HG03442 (cell line): ENCODE data around the gene B4GALT1.

Source experiments
- ATAC-seq: cut with Tn5 transposase; IDR thresholded peaks from one replicate; pipeline ENCODE4 v1.9.1; 2021; ENCODE audit warnings: mild to moderate bottlenecking, moderate library complexity; ENCODE audit not compliant: unreplicated experiment

The B4GALT1 gene

DNA sequence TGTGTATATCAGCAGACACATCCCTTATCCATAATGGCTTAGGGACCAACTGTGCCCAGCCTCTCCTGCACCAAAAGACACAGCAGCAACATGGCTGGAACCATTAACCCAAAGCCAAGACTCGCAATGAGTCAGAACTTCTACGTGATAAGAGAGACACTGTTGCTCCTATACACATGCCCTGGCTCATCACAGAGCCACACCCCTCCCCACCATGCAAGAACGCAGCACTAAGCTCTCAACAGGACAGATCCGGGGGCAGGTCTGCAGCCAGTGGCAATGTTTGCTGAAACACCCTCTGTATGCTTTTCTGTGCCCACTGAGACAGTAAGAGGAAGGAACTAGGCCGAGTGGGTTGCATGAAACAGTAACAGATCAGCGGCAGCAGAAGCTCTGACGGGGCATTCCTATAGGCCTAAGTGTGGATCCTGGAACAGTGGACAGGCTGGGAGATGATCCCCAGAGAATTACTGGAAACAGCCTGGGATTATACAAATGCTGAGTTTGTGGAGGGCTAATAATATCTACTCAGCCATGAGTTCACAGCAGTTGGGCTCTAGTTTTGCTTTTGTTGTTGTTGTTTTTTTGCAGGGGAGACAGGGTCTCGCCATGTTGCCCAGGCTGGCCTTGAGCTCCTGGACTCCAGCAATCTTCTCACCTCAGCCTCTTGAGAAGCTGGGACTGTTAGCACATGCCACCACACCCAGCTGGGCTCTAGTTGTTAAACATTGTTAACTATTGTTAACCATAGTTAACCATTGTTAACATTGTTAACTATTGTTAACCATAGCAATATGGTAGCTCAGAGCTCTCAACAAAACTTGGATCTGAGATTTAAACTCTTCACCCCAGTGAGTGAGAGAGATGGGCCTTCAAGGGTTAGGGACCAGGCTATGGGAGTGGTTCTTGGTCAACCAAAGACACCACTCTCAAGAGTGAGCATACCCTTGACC is 41.0 kb downstream of the B4GALT1 start:
- ATAC-seq = peak; percentile 44

DNA sequence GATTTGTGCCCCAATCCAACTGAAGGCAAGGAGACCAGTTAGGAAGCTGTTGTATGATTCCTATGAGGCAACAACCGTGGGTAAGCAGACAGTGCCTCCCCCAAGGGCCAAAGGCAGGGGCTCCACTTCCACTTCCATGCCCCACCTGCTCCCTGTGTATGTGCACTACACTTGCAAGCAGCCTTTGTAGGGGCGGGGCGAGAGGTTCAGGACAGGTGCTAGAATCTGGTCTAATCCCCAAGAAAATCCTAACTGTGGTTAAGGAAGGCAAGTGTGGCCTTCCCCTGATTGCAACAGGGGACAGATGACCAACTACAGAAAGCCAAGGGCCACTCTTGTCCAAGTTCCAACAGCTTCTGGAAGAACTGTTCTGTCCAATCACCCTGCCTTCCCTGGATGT is 41.7 kb downstream of the B4GALT1 start:
- no peak for ATAC-seq

DNA sequence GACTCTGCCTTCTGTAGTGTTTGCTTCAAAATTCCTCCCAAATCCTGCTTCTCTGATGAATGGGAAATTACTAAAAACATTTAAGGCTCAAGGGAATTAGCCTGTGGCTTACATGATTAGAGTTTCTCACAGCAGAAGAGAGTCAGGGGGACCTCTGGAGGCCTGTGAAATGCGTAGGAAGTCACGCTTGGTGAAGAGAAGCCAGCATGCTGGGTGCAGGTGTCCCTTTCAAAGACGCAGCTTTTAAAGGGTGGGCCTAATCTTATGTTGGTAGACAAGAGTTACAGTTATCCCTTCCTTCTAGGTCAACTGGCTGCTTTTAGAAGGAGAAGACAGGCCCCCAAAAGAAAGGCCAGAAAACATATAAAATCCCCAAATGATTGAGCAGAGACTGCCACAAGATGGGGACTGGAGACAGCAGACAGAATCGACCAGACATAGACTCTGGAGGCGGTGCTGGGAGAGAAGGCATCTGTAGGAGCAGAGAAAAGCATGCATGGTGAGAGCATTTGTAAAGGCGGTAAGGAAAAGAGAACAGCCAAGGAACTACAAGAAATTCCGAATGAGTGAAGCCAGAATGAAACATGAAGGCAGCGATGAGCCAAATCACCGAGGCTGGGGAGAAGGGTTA is 42.3 kb downstream of the B4GALT1 start:
- ATAC-seq = peak; percentile 55

DNA sequence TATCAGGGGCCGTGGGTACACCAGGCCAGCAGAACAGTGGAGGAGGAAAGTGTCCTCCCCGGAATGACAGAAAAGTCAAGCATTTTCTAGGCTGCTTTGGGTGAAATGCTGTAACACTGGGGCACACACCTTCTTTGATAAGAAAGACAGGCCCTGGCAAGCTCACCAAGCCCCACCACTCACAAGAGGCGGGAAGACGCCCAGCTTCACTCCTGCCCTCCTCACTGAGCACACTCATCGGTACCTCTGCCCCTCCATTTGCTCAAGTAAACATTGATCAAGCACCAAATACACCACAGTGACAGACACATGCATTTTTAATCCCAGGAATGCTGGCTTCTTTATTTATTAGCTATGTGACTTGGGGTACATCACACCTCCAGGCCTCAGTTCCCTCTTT is 43.1 kb downstream of the B4GALT1 start:
- ATAC-seq = no peak

DNA sequence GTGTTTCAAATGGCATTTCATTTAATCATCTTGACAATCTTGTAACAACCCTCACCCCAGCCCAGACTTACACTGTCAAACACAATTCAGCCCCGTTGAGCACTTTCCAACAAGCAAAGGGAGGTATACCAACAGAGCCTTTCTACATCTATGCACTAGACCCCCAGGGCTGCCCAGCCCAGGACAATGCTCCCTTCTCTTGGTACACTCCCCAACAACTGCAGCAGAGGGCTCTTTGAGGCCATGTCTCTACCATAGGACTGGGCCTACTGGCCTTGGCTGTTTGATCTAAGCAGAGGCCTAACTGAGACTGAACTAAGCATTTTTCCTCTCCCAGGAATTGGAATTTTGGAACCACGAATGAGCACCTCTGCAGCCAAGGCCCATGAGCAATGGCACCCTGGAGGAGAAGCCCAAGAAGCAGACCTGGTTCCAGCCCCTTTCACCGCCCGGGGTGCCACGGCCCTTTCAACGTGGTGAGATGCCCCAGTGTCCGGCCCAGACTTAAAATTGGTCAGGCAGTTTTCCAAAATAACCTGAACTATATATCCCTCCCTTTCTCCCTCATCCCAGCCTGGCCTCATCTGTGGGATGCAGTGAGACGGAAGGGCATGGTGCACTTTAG is 43.6 kb downstream of the B4GALT1 start:
- no peak for ATAC-seq

DNA sequence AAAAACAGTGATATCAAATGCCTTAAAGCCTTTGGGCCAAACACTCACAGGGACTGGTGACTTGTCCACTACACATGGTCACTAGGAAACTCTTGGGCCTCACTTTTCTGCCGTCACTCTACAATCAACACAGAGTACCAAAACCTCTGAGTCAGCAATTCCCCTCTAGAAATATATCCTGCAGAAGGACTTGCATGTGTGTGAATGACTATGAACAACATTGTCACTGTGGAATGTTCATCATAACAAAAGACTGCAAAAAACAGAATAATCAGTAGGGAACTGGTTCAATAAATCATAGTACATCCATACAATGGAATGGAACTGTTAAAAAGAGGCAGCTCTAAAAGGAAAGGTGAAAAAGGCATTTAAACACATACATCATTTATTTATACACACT is 46.5 kb downstream of the B4GALT1 start:
- ATAC-seq = no peak

DNA sequence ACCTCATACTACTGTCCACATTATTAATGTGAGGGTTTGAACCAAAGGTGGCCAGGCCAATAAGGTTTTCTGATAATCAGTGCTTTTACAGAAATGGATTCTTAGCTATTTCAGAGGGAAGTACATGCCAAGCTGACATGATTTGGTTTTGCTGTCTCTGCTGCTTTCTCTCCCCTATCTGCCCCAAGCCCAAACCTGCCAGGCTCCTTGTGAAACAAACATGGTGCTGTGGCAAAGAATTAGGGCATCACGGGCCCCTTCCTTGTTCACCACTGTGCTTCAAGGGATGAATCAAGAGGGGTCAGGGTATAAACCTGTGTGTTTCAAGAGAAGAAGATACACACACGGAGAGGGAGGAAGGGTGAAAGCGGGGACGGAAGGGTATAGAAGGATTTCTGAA is 49.3 kb downstream of the B4GALT1 start:
- no peak for ATAC-seq

DNA sequence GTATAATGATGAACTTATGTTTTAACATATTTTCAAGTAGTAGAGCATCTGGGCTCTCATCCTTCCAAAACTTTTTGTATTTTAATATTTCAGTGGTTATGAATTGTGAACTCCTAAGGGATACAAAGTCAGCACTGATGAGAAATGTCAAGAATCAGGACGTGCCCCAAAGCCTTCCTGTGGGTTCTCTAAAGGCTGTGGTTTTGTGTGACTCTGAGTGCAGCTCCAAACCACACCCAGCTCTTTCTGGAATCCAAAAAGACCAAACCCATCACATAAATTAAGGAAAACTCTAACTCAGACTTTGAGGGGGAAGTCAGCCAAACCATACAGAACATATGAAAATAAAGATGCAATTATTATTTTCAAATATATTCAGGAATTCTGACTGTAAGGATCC is 49.8 kb downstream of the B4GALT1 start:
- ATAC-seq = no peak

DNA sequence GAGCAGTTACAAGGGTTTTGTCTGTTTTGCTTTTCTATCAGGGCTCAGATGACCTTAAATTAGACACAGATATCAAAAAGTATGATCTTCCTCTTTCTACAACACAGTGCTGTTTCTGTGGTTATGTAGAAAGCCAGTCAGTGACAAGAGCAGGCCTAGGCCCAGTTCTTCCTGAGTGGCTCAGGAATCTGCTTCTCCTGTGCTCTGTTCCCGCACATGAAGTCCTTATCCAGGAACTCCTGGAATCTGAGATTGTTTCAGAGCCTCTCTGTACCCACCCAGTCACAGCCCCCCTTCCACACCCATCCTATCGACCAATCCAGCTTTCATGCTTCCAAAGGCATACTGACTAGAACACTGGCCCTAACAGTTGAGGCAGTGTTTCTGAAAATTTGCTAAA is 50.3 kb downstream of the B4GALT1 start:
- ATAC-seq = peak; percentile 60

DNA sequence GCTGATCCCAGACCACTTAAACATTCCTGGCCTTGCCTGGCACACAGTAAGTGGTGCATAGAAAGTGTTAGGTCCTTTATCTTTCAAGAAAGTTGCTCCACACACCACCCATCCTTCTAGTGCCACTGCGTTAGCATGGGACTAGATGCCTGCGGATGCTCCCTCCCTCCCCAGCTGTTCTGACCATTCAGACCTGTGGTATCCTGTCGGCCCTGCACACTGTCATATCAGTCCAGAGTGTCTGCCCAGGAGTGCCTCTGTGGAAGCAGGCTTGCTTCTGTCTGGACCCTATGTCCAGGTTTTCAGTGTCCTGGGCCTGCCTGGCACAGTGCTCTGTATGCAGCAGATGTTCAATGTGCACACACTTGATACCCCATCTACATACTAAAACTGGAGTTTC is 52.4 kb downstream of the B4GALT1 start:
- ATAC-seq = no peak

DNA sequence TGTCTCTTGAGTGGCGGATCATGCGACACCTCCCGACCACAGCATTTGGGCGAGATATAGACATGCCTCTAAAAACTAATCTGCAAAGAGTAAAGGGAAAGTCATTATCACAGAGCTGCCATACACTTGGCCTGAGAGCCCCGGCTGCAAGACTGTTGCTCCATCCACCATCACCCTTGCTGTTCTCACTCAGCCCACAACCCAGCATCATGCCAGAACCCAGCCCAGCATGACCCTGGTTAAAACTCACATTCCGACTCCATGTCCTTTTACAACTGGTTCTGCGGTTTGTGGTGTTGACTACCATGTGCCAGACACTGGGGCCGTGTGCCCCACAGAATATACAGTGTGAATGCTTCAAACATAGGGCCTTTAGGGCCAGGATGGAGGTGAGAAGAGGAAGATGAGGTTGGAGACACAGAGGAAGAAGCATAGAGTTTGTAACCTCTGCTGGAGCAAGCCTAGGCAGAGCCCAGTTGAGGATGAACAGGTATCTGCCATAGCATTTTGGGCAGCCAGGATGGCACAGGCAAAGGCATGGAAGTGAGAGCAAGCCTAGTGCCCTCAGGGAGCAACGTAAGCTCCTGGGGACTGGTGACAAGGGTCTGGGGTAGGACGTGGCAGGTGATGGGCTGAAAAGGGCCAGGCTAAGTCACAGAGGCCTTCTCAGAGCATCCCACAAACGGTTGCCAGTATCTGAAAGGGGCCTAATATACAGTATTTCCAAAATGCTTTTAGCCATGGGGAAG is 53.2 kb downstream of the B4GALT1 start:
- ATAC-seq = no peak

DNA sequence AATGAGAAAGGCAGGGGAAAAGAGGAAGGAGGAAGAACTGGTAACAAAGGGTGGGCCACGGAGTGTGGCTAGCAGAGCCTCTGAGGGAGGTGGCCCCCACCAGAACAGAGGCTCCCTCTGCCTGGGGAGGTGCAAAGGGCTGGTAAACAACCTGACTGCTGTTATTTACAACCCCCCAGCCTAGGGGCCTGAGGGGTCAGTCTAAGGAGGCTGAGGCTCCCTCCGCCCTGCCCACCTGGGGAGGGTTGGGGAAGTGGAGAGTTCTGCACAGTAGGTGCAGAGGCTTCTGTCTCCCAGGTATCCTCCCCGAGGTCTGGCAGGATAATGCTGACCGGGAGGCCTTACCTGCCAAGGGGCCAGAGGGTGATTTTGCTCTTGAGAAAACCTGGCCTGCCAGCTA is 55.0 kb downstream of the B4GALT1 start:
- ATAC-seq = no peak

DNA sequence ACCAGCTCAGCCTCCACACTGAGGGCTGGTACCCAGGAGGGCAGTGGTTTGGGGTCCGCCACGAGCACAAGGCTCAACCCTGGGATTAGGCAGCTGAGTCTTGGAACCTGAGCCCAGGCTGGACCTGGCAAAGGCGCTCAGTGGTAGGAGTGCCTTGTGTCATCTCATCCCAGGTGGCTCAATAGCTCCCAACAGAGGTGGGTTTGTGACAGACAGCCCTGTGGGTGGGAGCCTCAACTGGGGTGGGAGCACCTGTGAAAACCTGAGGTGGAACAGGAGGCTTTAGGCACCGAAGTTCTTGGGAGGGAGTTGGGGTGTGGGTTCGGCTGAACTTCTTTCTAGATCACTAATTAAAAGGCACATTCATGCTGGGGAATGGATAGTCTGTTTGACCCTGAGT is 55.5 kb downstream of the B4GALT1 start:
- ATAC-seq = no peak

DNA sequence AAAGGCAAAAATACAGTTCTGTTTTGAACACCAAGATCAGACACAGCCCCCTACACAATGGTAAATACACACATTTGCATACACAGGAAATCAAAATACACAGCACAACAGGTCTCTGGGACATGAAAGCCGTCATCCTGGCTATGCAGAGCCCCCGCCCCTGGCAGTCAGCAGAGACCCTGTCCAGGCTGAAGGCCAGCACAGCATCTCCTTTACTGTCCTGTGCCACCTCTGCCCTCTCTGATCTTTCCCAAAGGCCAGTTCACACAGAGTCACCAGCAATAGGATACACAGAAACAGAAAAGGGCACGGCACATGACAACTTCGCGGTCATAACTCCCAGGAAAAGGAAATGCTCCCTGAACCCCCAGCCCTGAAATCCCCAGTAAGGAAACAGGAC is 56.5 kb downstream of the B4GALT1 start:
- ATAC-seq = no peak

DNA sequence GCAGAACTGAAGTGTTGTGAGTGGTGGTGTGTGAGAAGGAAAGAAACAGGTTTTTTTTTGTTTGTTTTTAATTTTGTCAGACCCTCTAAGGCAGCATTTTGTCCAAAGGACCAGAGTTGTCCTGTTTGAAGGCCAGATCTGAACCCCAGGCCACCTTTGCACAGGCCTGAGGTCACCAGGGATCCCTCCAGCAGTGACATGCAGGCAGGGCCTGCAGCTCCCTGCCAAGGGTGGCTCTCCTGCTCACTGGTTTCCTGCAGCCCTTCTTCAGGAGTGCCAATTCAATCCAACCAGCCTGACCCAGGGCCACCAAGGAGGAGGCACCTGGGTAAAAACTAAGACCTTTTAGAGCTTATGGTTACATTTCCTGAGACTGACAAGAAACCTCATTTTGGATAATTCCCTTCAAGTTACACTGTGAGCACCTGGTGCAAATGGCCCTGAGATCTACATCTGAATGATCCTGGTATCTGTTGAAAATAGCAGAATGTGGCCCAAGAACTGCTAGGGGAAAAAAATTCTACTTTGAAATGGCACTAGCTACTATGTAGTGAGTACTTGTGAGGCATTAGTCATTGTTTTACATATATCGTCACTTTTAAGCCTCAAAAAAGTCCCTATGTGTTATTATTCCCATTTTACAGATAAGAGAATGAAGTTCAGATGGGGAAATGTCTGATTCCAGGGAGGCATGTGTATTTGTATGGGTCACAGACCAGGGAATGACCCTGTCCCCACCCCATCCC is 57.1 kb downstream of the B4GALT1 start:
- ATAC-seq = no peak

DNA sequence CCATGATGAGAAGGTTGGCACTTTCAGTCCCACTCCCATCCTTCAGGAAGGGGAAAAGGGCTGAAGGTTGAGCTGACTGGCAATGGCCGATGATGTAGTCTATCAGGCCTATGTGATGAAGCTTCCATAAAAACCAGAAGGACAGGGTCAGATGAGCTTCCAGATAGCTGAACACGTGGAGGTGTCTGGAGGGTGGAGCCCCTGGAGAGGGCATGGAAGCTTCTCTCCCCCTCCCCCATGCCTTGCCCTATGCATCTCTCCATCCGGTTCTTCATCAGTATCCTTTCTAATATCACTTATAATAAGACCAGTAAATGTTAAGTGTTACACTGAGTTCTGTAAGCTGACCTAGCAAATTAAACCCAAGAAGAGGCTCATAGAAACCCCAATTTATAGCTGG is 58.0 kb downstream of the B4GALT1 start:
- ATAC-seq = no peak

DNA sequence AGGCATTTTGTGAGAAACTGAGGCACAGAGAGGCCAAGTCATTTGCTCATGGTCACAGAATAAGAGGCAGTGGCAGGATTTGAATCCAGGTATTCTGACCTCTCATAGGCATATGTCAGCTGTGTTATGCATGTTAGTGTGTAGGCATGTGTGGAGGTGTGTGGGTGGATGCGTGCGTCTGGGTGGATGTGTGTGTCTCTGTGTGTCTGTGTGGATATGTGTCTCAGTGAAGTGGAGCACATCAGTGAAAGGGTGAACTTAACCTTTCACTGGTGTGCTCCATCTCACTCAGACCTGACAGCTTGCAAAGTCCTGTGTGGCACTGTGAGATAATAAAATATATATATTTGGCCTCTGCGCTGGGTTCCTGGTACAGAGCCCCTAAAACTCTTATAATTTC is 58.7 kb downstream of the B4GALT1 start:
- no peak for ATAC-seq

DNA sequence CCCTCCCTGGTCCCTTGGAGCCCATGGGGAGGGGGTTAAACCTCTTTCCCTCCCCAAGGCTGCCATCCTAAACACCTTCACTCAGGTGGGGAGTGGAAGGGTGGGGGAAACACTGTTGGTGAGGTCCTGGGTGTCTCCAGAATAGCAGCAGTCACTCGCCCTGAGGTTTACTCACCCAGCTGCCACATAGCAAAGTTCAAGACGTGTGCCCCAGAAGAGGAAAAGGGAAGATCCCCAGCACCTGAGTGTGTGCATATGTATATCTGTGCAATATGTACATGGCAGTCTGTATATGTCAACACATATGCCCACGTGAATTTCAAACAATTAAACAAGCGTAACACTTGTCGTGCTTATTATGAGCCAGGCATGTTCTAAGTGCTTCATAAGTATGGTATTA is 59.4 kb downstream of the B4GALT1 start:
- ATAC-seq = no peak

DNA sequence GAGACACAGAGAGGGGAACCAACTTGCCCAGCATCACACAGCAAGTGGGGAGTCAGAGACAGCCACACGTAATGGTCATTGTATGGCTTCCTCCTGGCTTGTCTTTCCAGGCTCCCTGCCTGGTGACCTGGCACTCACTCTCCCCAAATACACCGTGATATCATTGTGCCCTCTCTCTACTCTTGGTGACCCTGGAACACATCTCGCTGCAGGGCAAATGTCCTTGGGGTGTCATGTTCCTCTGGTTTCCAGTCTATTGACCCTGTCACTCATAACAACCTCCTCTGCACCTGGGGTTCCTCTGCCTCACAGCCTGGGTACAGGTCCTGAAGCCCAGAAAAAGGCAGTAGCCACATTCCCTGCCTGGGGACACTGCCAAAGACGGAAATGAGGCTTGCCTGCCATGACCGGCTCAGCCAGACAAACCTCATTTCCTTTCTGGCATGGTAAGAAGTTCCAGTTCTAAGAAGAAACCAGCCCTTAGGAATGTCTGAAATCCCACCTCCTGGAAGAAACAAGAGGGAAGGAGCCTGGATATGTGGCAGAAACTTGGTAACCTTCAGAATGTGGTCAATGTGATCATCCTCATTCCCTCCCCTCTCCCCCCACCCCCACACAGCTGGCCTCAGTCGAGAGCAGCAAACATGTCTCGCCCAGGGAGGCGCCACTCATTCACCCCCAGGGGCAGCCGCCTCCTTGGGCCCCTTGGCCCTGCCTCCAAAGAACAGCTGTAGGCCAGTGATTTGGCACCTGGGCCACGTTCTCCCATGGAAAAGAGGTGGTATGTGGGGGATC is 60.1 kb downstream of the B4GALT1 start:
- no peak for ATAC-seq

DNA sequence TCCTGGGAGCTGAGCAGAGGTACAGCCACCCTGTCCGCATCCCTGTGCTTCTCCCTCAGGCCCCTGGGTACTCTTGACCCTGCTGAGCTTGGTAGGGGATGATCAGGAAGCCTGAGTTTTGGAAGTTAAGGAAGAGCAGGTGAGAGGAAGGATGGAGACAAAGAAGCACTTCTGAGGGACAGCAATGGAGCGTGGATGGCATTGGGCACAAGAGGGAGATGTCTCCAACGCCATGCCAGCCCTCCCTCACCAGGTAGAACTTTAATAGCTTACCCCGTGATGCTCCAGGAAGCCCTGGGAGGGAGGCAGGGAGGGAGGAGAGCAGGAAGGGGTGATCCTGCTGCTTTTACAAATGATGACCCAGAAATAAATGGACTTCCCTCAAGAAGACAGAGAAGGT is 60.8 kb downstream of the B4GALT1 start:
- ATAC-seq = no peak
